ENCODE measurements around the gene SPOUT1.

- TF ChIP-seq REST (IDR thresholded peaks at IDR 0.05; ENCODE audit: low read depth, low read length) (no peak), SRF (IDR thresholded peaks at IDR 0.05; ENCODE audit: low read depth in 2 of 2, low read length in 2 of 2) (no peak), BRCA1 (IDR thresholded peaks at IDR 0.05; ENCODE audit: low read depth, low read length) (no peak), CEBPB (IDR thresholded peaks at IDR 0.05; ENCODE audit: borderline replicate concordance in 1 of 2, low read depth in 2 of 2, low read length in 2 of 2) (no peak), HDAC6 (IDR thresholded peaks at IDR 0.05; ENCODE audit: unreplicated experiment) (no peak), NRF1 (conservative IDR thresholded peaks at IDR 0.05; ENCODE audit: low read depth, low read length) (no peak), ZBTB40 (IDR thresholded peaks at IDR 0.05; ENCODE audit: borderline replicate concordance) (no peak), ZBTB11 (CRISPR knock-in tag; IDR thresholded peaks at IDR 0.05) (no peak), YY1 (IDR thresholded peaks at IDR 0.05; ENCODE audit: low read depth, low read length) (no peak), NFYB (IDR thresholded peaks at IDR 0.05; ENCODE audit: insufficient read depth, low read depth, low read length) (no peak), RAD21 (IDR thresholded peaks at IDR 0.05; ENCODE audit: insufficient read depth, low read depth, low read length) (no peak), IKZF2 (IDR thresholded peaks at IDR 0.05) (no peak)
Observed at GRCh38 chr9:128845186-128845931, 15.8 kb upstream of the SPOUT1 start.

Measured in GM12878 (cell line).